ENCODE measurements around the gene TXN2. TPM values are rescaled to one million over a fixed set of nuclear protein-coding genes. Genes with fewer than 3 reads are reported as not detected.

TXN2 gene
- total RNA-seq, 1 experiment from 2014 or later: 58.6 TPM

- Histone ChIP-seq H3T11ph (ENCODE audit: low read length) (no peak overlapping the region), H3K4me2 (ENCODE audit: insufficient read depth, insufficient read length, low read length) (no peak overlapping the region), H3K27me3 (ENCODE audit: insufficient read depth, low read length) (no peaks in the 10 kb centered on the region), H4K8ac (replicated peaks; ENCODE audit: insufficient read length, low read depth, low read length) (no peak overlapping the region), H3K4me1 (ENCODE audit: insufficient read depth, low read length) (no peaks in the 10 kb centered on the region; the same call in 1 of the 2 replicates), H2AK5ac (ENCODE audit: insufficient read length, low read length) (no peak overlapping the region), H4K5ac (ENCODE audit: insufficient read length, low read depth, low read length) (no peak overlapping the region), H3K23ac (ENCODE audit: insufficient read length, low read depth, low read length) (no peak overlapping the region), H3K56ac (ENCODE audit: insufficient read length, low read depth, low read length) (no peak overlapping the region), H2AFZ (ENCODE audit: low read length) (no peak overlapping the region), H3K4ac (ENCODE audit: low read depth, low read length) (no peak overlapping the region), H2BK20ac (ENCODE audit: low read depth, low read length, poor library complexity, severe bottlenecking) (no peak overlapping the region), H3K79me2 (ENCODE audit: insufficient read depth, low read length) (no peaks in the 10 kb centered on the region), H3K18ac (ENCODE audit: insufficient read length, low read depth, low read length) (no peak overlapping the region), H4K91ac (ENCODE audit: insufficient read length, low read depth, low read length) (no peak overlapping the region), H3K79me1 (ENCODE audit: insufficient read depth, low read depth, low read length, poor library complexity, severe bottlenecking) (no peaks in the 10 kb centered on the region), H2BK120ac (ENCODE audit: low read depth, low read length, poor library complexity, severe bottlenecking) (no peak overlapping the region), H3K27ac (ENCODE audit: insufficient read length, low read depth, low read length) (no peak overlapping the region), H2BK5ac (ENCODE audit: insufficient read length, low read length) (no peak overlapping the region), H3K14ac (ENCODE audit: insufficient read depth, low read length) (no peak overlapping the region), H3K23me2 (ENCODE audit: insufficient read length, low read depth, low read length, poor library complexity, severe bottlenecking) (no peaks in the 10 kb centered on the region), H4K20me1 (ENCODE audit: control insufficient read depth, insufficient read depth, insufficient read length) (no peaks in the 10 kb centered on the region), H3K9me3 (ENCODE audit: control insufficient read depth, low read depth, low read length) (no peaks in the 10 kb centered on the region), H2BK15ac (ENCODE audit: low read depth, low read length) (no peak overlapping the region), H2BK12ac (ENCODE audit: insufficient read length, low read depth, low read length) (no peak overlapping the region), H3K9ac (ENCODE audit: extremely low read depth, insufficient read length, low read length) (no peak overlapping the region)
- Mint-ChIP-seq H3K9me3 (peaks cover 0 to 4% of the 10 kb centered on the region in 2 experiments; a peak in 1 of 5 replicates), H3K4me3 (no peak overlapping the region), H3K27me3 (ENCODE audit: low read depth) (no peaks in the 10 kb centered on the region; the same call in 1 of the 2 replicates), H3K4me1 (peaks cover 15 to 25% of the 10 kb centered on the region in 2 experiments), H3K27ac (no peak overlapping the region), H3K36me3 (ENCODE audit: insufficient read depth in 1 of 3, low read depth in 3 of 3) (peaks cover 0 to 3% (median 0%) of the 10 kb centered on the region in 3 experiments; a peak in 1 of 7 replicates)
- TF ChIP-seq, protein P1, sequence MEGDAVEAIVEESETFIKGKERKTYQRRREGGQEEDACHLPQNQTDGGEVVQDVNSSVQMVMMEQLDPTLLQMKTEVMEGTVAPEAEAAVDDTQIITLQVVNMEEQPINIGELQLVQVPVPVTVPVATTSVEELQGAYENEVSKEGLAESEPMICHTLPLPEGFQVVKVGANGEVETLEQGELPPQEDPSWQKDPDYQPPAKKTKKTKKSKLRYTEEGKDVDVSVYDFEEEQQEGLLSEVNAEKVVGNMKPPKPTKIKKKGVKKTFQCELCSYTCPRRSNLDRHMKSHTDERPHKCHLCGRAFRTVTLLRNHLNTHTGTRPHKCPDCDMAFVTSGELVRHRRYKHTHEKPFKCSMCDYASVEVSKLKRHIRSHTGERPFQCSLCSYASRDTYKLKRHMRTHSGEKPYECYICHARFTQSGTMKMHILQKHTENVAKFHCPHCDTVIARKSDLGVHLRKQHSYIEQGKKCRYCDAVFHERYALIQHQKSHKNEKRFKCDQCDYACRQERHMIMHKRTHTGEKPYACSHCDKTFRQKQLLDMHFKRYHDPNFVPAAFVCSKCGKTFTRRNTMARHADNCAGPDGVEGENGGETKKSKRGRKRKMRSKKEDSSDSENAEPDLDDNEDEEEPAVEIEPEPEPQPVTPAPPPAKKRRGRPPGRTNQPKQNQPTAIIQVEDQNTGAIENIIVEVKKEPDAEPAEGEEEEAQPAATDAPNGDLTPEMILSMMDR (conservative IDR thresholded peaks at IDR 0.05): no peak
- no peak for DNase-seq
- no CpG with 5 or more reads among the region's 8 CpGs for WGBS (ENCODE audit: extremely low coverage, insufficient read length, low lambda C conversion rate)
Observed at GRCh38 chr22:36443198-36443770, 38.2 kb downstream of the TXN2 start.
